NB4 (cell line): ENCODE results near the gene FASTK.

Experiments used
- CTCF ChIP-seq: IDR thresholded peaks from one replicate; pipeline ENCODE4 v1.5.1; 2012; ENCODE audit warnings: low read depth, low read length
- POLR2A ChIP-seq: IDR thresholded peaks from 2 replicates; pipeline ENCODE4 v1.6.1; 2011; ENCODE audit warnings: mild to moderate bottlenecking; ENCODE audit not compliant: insufficient read length; ENCODE audit errors: extremely low read depth

- no peak for TF ChIP-seq CTCF
- no peak for TF ChIP-seq POLR2A
These were observed 37.0 kb upstream of the FASTK start for GRCh38 chr7:151117565-151117964.
